GM21390 (cell line): ENCODE data around the gene WDFY4.

Source experiments
- ATAC-seq: cut with Tn5 transposase; IDR thresholded peaks from one replicate; pipeline ENCODE4 v1.9.1; 2021; ENCODE audit not compliant: unreplicated experiment

WDFY4 gene

DNA sequence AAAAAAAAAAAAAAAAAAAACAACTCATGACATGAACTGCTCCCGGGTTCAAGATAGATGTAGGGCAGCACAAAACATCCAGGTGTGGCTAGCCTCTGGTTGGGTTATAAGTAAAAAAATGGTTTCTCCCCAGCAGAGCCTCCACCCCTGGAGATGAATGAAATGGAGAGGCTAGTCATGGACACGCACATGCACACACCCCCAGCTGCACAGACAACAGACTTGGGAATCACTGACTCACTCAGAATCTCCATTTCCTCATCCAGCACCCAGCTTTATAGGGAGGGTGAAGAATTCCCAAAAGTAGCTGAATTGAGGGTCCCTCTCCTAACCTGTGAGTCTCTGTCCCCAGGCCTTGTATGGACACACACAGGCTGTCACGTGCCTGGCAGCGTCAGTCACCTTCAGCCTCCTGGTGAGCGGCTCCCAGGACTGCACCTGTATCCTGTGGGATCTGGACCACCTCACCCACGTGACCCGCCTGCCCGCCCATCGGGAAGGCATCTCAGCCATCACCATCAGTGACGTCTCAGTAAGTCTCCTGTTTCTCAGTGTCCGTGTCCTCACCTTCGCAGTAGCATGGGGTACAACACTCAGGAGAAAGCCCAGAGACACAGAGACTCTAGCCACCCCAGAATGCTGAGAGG lies 290.0 kb downstream of the WDFY4 start:
- ATAC-seq: no peak

DNA sequence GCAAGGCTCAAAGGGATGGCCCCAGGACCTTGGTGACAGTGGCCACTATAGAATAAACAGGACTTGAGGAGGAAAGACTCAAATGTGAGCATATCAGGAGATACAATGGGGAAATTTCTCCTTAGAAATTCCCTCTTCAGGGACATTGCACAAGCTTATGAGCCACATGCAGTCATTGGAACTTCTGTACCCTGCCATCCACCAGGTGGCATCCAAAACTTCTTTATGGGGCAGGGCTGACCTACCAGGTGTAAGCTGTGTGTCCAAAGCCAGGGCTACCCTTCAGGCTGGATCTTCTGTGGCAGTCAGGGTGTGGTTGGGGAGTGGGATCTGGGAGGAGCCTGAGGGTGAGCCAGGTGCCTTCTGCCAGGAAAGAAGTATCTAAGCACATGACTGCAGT lies 291.5 kb downstream of the WDFY4 start:
- ATAC-seq: no peak

DNA sequence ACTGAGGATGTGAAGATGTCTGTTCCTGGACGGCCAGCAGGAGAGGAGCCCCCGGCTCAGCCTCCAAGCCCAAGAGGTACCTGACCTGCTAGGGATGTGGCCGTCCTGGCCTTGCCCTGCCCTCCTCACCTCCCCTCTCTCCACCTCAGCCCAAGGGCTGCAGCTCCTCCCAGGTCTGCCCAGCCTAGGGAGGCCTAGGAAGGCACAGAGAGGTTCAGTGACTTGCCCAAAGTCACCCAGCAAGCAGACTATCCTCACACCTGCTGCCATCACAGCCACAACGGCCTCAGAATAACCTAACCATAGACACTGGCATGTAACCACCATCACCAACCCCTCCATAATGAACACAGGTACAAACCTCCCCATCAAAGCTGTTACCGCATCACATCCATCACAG lies 293.6 kb downstream of the WDFY4 start:
- no peak for ATAC-seq

DNA sequence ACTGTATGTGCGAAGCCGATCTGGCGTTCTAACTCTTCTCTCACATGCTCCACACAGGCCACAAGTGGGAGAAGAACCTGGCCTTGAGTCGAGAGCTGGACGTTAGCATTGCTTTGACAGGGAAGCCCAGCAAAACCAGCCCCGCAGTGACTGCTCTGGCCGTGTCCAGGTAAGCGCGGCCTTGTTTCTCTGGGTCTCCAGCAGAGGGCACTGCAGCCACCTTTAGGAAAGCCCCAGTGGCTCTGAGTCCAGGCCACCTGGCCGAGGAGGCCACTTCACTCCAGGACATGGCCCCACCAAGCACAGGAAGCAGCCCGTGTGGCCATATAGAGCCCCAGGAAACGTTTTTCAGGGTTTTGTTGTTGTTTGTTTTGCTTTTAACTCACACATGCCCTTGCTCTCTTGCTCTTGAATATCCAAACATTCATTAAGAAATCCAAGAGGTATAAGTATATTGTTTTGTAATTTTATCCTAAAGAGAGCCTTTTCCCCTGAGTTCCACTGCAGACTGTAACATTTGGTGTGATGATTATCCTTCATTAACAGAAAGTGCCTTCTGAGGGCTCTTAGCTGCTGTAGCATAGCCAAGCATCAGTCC lies 296.7 kb downstream of the WDFY4 start:
- ATAC-seq: no peak

DNA sequence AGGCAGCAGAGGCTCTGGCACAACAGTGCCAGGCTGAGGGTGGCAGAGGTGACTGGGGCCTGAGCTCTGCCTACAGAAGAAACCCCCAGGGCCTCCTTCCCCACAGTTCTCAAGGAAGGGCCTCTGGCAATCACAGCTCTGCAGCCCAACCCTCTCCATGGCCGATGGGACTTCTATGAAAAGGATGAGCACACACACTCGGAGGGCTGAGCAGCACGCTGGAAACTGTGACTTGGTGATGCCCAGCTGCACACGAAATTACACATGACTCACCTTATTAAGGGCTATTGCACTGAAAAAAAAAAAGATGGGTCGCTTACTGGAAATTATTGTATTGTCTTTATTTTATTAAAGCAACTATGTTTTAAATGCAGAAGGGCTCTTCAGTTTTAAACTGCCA lies 297.9 kb downstream of the WDFY4 start:
- ATAC-seq: no peak

DNA sequence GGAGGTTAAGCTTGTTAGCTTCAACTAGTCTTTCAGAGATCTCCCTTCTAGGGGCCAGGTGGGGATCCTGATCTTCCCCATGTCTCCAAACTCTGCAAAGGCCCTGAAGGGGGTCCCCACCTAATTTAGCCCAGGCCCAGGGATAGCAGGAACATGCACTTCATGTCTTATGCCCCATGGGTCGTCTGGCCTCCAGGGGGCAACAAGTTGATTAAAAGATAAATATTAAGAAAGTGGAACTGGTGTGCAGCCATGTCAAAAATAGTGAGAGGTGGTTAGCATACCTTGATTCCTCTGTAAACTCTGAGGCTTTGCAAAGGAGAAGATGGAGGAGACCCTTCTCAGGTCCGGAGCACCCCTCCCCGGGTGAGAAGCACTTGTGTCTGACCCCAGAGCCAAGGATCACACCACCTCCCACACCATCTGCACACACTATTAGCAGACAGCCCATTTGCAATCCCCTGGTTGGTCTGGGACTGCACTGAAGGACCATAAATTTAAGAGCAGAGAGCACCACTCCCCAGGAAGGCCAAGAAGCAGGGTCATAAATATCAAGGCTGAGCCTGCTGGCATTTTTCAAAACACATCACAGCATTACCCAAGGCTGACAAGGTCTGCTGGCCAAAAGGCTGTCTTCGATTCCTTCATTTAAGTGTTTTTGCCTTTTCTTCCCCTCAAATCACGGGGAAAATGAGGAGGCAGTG lies 299.1 kb downstream of the WDFY4 start:
- ATAC-seq: no peak

DNA sequence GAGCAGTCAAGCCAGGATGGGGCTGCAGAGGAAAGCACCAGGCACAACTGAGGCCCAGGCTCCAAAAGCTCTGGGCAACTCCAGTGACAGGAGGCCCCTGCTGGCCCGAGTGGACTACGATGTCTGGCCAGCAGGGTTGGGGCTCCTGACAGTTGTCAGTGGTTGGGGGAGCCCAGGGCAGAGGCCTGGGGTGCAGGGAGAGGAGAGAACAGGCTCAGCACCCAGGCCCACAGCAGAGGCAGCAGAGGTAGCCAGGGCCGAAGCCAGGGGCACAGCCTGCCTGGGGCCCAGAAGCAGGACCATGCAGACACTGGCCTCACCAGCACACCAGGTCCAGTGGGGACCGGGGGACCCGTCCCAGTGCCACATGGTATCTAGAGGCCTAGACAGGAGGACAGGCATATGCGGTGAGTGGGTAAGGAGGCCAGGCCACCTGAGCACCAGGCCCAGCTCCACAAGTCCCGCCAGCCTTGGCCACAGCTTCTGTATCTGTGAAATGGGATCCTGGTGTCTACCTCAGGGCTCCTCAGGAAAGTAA lies 301.0 kb downstream of the WDFY4 start:
- ATAC-seq: no peak

DNA sequence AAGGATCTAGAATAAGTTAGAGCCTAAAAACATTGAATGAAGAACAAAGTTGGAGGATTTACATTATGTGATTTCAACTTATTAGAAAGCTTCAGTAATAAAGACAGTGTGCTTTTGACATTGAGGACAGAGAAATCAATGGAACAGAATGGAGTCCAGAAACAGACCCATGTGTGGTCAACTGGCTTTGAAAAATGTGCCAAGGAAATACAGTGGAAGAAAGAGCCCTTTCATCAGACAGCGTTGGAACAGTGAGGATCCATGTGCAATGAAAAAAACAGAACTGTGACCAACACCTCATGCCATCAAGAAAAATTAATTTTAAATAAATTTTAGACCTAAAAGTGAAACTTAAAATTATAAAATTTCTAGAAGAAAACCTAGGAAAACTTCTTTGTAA lies 305.6 kb downstream of the WDFY4 start:
- no peak for ATAC-seq

DNA sequence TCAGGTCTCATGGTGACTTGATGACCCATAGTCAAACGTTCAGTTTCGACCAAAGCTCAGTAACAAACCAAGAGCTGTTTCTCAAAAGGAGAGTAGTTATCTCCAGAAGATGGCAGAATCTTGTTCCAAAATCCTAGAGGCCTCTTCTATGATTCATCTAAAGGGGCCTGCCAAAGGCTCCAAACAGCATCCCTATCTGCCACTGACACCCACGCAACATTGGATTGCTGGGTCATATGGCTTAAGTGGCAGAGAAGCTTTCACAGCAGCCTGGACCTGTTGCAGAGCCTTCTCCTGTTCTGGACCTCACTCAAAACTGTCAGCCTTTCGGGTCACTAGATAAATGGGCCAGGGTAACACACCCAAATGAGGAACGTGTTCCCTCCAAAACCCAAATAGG lies 309.0 kb downstream of the WDFY4 start:
- no peak for ATAC-seq

DNA sequence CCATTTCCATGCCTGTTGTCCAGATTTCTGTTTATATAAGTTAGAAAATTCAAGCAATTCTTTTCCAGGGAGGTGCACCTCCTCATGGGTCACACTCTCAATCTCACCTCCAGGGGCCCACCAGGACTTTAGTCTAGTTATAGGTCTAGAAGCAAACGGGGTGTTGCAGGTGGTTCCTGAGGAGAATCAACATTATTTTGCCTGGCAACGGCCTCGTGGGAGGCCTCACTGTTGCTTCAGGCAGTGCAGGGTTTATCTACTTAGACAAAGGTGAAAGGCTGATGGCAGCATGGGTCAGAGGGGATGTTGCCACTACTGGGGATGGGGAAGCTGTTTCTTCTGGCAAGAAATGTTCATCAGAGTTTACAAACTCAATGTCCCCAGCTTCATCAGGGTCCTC lies 311.7 kb downstream of the WDFY4 start:
- ATAC-seq: no peak

DNA sequence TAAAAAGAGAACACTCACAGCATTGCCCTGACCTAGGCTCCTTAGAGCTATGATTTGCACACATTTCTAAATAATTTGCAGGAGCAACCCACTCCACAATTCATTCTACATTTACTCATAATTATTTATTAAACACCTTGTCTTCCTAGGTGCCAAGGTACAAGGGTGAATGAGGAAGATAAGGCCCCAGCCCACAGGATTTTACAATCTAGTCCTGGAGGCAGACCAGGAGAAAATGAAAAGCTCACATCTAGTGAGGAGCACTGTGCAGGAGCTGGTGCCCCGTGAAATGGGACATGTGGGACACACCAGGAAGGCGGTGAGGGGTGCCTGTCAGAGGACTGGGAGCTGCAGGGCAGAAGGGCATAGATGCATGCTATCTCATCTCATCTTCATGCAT lies 314.7 kb downstream of the WDFY4 start:
- no peak for ATAC-seq

DNA sequence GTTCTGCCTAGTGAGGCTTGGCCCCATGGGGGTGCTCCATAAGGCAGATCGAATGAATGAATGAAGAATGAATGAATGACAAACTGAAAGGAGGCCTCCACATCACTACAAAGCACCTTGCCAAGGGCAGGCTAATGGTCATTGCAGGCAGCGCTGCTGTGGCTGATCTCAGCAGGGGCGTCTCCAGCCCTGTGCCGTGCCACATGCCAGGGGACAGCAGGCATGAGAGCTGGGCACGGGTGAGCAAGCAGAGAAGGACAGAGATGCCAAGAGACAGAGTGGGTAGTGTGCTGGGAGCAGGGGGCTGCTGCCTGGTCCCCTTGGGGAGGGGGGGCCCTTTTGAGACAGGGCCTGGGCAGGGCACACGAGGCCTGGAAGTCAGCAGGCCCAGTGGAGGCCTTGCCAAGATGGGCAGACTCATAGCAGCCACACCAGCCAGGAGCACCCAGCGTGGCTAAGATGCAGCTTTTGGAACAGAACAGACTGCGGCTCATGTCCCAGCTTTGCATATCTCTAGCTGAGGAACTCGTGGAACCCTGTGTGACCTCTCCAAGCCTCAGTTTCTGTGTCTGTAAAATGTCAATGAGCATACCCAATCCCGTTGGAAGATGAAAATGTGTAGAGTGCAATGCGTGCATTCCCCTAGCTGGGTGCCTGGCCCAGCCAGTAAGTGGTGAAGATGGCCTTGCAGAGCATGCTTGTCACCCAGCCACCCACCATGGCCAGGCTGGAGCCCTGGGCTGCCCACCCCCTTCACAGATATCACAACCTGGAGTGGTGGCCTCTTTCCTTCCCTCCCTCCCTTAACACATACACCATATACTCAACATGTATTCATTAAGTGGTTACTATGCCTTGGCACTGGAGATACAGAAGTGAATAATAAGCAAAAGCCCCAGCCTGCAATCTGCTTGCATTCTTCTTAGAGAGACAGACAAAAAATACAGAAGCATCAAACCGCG lies 316.0 kb downstream of the WDFY4 start:
- ATAC-seq: no peak

DNA sequence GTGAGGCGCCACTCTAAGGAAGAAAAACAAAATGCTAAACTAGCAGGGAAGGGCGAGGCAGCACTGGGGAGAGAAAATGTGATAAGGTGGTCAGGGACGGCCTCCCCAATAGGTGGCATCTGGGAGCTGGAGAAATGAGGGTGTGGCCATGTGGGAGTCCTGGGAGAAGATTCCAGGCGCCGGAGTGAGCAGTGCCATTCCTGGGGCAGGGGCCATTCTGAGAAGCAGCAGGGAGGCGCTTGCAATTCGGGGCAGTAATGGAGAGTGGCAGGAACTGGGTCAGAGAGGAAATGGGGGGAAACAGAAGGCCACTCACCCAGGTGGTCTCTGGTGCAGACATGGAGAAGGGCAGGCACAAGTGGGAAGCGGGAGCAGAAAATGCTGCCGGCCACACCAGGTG lies 316.7 kb downstream of the WDFY4 start:
- no peak for ATAC-seq

DNA sequence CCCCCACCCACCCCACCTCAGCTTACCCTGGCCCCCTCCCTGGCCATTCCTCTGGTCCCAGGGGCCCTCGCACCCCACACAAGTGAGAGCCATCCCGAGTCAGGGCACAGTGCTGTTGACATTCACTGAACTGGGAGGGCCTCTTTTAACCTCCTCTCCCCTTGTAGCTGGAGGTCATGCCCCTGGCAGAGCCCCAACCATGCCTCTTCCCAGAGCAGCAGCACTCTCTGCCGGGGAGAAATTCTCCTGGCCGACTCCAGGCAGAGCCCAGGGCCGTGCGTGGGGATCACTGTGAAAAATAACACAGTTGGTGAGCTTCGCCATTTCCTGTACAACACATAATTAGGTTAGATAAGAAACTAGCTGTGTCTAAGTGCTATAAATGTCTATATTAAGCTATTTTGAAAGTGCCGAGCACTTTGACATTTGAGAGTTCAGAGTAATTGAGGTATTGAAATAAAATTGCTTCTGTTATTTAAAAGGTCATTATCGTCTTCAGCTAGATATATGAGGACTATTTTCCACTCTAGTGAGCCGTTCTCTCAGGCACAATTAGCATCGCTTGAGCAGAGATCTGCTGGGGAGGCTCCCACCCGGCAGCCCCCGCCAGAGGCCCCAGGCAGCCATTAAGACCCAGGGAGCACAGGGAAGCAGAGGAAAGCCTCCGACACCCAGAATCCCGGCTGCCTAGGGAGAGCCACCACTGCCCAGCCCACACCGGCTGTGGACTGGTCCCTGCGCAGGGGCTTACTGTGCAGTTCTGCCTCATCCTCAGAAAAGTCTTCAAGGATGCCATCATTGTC lies 317.4 kb downstream of the WDFY4 start:
- ATAC-seq: no peak

DNA sequence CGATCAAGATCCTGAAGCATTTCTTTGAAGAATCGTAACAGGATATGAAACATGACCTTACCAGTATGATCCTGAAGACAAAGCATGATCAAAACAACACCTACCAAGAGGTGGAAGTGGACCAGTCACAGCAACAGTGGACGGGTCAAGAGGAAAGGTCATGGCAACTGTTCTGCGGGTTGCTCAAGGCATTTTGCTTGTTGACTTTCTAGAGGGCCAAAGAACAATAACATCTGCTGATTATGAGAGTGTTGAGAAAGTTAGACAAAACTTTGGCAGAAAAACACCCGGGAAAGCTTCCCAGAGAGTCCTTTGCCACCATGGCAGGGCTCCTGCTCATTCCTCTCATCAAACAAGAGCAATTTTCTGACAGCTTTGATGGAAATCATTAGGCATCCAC lies 320.6 kb downstream of the WDFY4 start:
- ATAC-seq: no peak

DNA sequence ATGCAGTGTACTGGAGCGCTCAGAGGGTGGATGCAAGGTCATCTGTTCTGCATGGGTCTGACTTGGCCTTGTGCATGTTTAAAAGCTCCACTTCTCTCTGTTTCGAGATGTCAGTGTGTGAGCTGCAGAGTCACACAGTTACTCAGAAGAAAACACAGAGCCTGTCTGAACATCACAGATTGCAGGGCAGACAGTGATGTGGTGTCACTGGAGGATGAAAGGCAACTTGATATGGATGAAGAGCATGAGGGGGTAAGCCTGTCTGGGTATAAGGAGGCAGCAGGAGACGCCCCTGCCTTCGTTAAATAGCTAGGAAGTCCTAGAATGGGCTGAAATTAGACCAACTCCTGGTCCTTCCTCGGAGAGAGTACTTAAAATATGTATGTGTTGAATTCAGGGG lies 322.5 kb downstream of the WDFY4 start:
- ATAC-seq: no peak

DNA sequence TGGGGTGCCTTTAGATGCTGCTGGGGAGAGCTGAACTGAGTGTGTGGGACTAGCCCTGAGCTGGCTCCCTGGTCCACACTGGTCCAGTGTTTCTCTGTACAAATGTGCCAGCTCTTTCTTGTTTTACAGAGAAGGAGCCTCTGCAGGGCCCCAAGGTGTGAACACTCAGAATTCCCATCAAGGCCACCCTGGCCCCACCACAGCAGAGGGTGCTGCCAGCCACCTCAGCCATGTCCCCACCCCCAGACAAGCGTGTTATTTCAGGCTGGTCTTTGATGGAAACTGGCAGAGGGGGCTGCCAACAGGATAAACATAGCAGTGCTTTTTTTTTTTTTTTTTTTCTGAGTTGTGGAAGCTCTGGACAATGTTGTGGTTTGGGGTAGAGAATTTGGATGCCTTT lies 323.4 kb downstream of the WDFY4 start:
- ATAC-seq: no peak

DNA sequence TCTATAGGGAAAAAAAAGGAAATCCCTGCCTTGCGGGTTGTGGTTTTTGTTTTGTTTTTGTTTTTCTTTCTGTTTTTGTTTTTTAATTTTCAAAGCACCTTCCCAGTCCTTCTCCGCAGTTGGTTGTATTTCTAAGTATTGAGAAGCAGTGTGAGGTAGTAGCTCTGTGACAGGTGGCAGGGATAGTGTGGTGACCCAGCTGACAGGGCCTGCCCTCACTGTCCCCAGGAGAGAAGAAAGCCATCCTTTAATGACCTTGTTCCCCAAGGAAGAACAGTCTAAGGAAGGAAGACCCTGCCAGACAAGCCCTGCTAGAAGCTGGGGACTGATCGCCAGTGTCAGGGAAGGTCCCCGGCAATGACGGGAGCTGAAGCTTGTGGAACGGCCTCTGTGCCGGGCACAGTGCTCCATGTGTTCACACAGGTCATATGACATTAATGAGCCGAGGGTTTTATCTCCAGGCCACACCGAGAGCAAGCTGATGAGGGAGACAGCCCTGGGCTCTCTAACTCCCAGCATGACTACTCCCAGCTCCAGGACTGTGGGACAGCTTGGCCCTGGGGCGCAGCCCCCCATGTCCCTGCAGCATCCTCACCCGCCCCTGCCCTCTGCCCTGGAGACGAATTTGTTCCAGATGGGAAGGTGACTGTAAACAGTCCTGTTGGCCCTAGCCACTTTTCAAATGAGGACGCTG lies 324.0 kb downstream of the WDFY4 start:
- ATAC-seq: no peak

DNA sequence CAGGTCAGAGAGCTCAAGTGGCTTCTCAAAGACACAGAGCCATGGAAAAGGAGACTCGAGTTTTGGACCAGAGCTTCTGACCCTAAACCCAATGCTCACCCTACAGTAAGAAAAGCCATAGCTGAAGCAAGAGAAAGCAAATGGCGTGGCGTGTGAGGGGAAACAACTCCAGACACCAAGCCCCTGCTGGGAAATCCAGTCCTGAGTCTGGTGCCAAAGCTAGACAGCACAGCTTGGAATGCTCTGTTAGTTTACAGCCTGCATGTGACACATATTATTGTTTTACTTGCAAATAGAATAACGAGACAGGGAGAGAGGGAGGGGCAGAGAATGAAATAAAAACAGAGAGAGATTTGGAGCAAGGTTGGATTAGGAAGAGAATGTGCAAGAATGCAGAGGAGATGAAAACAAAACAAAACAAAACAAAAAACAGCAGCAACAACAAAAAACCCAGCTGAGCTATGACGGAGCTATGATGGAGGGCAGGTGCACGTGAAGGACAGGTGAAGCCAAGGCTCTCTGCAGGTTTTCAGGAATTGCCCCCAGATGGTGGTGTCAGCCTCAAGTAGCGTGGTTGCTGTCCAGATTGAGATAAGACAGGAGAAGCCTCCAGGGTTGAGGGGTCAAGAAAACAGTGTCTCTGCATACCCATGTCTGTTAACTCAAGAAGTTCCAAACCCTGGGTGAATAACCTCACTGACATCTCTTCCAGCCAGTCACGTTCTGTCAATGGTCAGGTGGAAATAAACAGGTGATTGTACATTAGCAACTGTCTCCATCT lies 324.7 kb downstream of the WDFY4 start:
- no peak for ATAC-seq
